AG10803 (cell line): ENCODE data around the gene BOLL.
"Not testable (repeated sequence)": the region's sequence is repeated elsewhere in the genome, so short reads cannot be mapped to it uniquely, and the experiment has no call there.

ENCODE experiments used
- DNase-seq: peaks from one replicate; pipeline ENCODE4 v3.0.0; 2010; ENCODE audit warnings: low read depth
- H3K4me3 ChIP-seq: 2 replicates; pipeline ENCODE4 v1.5.1; 2011; ENCODE audit warnings: mild to moderate bottlenecking, low read length, control low read depth
- TF ChIP-seq, protein P1 (sequence below): conservative IDR thresholded peaks from 2 replicates; pipeline ENCODE4 v1.5.1; 2011; ENCODE audit warnings: mild to moderate bottlenecking, low read length, control low read depth, inconsistent platforms

Gene BOLL

DNA sequence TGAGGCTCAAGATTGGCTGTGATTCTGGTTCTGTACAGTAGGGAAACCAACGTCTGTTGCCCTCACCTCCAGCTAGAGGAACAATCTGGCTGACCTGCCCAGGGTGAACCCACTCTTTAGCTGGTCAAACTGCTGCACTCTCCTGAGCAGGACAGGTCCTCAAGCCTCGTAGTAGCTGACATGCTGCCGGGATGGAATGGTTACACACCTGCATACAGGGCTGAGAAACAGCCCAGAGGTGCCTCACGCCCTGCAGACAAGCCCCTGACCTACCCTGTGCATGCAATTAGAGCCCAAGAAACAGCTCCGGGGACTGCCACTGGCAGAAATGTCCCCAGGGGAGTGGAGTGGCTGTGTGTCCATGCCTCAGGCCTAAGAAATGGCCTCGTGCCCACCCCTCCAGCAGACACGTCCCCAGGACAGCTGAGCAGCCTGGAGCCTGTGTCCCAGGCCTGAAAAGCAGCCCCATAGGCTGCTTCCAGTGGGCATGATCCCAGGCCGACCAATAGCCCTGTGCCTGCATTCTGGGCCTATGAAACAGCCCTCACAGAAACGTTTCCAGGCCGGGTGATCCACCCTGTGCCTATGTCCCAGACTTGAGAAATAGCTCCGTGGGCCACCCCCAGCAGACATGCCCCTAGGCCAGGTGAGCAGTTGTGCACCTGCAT, 25.4 kb downstream of the BOLL start:
- H3K4me3 ChIP-seq: no peak overlapping the region
- DNase-seq: no peak
- TF ChIP-seq, protein P1, sequence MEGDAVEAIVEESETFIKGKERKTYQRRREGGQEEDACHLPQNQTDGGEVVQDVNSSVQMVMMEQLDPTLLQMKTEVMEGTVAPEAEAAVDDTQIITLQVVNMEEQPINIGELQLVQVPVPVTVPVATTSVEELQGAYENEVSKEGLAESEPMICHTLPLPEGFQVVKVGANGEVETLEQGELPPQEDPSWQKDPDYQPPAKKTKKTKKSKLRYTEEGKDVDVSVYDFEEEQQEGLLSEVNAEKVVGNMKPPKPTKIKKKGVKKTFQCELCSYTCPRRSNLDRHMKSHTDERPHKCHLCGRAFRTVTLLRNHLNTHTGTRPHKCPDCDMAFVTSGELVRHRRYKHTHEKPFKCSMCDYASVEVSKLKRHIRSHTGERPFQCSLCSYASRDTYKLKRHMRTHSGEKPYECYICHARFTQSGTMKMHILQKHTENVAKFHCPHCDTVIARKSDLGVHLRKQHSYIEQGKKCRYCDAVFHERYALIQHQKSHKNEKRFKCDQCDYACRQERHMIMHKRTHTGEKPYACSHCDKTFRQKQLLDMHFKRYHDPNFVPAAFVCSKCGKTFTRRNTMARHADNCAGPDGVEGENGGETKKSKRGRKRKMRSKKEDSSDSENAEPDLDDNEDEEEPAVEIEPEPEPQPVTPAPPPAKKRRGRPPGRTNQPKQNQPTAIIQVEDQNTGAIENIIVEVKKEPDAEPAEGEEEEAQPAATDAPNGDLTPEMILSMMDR: no peak

DNA sequence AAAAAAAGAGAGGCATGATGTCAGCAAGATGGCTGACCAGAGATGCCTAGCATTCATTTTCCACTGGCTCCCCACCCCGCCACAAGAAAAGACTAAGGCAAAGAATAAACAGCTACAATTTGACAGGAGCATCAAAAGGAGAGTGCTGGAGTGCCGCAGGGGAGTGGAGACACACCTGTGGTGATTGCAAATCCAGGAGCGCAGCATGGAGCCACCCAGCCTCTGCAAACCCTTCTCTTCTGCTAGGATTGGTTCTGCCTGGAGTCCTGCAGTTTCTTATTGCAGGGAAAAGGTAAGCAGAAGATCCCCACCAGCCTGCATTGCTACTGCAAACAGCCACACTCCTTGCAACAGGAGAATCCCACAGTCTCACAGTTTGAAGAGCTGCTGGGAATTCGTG, 26.1 kb downstream of the BOLL start:
- H3K4me3 ChIP-seq: no peak overlapping the region
- DNase-seq: no peak
- TF ChIP-seq, protein P1: no peak

DNA sequence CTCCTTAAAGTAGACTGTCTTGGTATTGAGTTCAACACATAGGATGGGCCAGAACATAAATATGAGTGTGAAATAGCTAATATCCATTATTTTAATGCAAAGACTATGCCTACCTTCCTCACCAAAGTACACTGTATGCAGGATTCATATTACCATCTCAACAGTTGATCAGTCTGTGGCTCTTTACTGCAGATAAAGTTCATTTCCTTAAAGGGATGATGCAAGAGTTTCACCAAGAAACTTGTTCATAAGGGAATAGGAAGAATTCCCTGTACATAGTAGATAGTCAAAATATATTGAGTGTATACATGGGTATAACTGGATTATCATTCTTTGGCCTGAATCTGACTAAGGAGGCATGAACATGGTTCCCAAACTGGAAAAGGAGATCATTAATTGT, 44.9 kb downstream of the BOLL start:
- TF ChIP-seq, protein P1: no peak
- no peak for DNase-seq
- H3K4me3 ChIP-seq: no peak overlapping the region

DNA sequence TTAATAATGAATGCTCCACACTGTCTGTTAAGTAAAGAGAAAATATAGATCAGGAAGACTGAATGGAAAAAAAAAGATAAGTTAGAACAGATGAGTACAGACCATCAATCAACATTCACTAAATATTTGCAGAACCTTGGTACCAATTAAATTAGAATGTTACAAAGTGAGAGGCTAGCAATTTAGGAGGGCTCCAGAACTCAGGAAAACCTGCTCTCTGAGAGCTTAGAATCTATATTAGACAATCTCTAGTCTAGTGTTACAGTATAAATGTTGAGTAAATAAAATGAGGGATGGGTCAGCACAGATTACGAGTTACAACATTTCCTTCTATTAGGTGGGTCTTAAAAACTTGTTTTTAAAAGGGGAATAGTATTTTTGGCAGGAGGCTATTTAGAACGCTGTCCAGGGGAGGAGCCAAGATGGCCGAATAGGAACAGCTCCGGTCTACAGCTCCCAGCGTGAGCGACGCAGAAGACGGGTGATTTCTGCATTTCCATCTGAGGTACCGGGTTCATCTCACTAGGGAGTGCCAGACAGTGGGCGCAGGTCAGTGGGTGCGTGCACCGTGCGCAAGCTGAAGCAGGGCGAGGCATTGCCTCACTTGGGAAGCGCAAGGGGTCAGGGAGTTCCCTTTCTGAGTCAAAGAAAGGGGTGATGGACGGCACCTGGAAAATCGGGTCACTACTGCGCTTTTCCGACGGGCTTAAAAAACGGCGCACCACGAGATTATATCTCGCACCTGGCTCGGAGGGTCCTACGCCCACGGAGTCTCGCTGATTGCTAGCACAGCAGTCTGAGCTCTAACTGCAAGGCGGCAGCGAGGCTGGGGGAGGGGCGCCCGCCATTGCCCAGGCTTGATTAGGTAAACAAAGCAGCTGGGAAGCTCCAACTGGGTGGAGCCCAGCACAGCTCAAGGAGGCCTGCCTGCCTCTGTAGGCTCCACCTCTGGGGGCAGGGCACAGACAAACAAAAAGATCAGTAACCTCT, 56.3 kb downstream of the BOLL start:
- H3K4me3 ChIP-seq, DNase-seq: not testable (repeated sequence)

DNA sequence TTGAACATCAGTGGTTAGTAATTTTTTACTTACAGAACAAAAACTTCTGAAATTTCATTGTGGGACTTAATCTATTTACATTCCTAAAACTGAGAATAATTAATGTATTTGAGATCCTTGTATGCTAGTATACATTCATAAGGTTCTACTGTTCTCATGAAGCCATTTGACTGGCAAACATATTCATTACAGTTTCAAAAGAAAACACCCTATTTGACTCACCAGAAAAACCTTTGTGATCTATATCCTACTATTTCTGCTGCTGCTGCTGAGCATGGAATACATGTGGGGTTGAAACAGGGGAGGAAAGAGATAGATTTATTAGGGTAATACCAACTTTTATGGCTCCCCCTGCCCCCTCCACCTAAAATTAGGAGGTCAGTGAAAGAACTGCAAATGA, 58.1 kb downstream of the BOLL start:
- no peak for DNase-seq
- no peak overlapping the region for H3K4me3 ChIP-seq
- TF ChIP-seq, protein P1: no peak

DNA sequence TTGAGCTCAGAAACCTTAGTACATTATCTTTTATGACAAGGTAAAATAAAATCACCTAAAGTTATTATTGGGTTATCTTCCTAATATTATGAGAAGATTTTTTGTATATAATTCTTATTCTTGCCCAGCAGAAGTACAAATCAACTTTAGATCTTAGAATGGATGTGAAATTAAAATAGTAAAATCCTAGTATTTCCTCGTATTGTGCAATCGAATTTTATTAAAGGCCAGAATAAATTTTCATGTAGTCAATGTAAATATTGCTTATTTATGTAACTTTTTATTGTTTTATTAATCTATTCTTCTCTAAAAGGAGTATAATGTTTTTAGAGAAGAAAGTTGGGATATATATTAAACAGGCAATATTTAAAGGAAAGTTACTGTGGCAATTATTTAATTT, 67.3 kb downstream of the BOLL start:
- TF ChIP-seq, protein P1: no peak
- H3K4me3 ChIP-seq: no peak overlapping the region
- DNase-seq: no peak

DNA sequence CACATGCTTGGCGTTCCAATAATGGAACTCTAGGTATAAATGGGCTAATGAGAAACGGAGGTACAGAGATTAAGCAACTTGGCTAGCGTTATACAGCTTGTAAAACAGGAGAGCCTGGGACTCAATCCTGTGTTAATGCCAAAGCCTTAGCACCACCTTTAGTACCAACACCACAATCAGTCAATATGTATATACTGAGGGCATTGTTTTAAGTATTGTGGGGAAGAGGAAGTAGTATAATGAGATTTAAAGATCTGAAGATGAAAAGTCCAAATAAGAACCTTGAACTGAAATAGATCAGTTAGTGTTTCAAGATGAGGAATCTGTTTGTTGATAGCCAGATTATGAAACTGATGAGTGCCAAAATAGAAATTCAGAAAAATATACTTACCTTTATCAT, 71.8 kb downstream of the BOLL start:
- DNase-seq: no peak
- H3K4me3 ChIP-seq: no peak overlapping the region
- TF ChIP-seq, protein P1: no peak
